GM18951 (cell line): Measurements from ENCODE around the gene SPRN.
"Not testable (repeated sequence)": the region's sequence is repeated elsewhere in the genome, so short reads cannot be mapped to it uniquely, and the experiment has no call there.

Experiments
- POLR2A ChIP-seq: IDR thresholded peaks from 4 replicates; pipeline ENCODE4 v1.6.1; 2011; ENCODE audit warnings: mild to moderate bottlenecking; ENCODE audit not compliant: insufficient read length, insufficient read depth; ENCODE audit errors: extremely low read depth
- in situ Hi-C: fragments of 300-500 bp; cut with MboI; formaldehyde crosslinking; loops from one replicate; pipeline ENCODE4 v1.12.0; 2022; ENCODE audit warnings: low sequenced_read_pairs, mixed read lengths, inconsistent platforms; ENCODE audit not compliant: unreplicated experiment

Gene SPRN

DNA sequence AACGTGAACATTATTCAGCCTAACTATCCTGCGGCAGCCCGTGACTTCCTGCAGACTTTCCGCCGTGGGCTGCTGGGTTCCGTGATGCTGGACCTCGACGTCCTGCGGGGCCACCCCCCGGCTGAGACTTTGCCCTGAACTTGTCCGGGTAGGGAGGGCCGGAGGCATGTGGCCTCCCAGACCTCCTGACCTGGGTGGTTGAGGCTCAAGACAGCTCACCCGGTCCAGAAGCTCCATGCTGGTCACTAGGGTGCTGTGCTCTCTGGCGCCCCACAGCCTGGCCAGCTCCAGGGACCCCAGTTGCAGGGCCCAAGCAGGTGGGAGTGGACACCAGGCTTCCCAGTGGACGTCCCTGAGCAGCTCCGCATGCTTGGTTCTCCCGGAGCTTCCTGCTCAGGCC lies 4.4 kb downstream of the SPRN start:
- no peak for TF ChIP-seq POLR2A
- in situ Hi-C loops = no loop called here

DNA sequence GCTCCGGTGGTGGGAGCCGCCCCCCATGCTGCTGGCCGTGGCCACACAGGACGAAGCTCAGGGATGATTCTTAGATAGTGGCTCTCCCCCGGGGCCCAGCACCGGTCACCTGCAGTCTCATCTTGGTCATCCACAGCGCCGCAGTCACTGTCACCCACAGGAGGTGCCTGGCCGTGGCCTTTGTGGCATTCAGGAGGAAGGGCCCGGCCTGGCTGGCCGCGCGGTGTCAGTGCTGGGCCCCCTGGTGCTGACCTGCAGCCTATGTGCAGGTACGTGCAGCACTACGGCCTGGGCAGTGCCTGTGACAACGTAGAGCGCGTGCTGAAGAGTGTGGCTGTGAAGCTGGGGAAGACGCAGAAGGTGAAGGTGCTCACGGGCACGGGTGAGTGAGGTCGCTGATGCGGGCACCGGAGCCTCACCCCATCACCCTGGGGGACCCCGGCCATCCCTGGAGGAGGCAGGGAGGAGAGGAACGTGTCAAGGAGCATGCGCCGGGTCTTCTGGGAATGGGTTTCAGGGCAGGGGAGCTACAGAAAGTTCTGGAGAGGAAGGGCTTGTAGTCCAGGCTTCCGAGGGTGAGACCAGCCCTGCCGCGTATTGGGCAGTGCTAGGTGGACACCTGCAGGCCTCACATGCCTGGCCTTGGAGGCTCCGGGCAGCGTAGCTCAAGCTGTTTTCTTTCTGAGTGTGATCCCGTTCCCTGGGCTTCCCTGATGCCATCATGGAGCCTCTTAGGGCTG lies 5.0 kb downstream of the SPRN start:
- no peak for TF ChIP-seq POLR2A
- in situ Hi-C loops = no loop called here

DNA sequence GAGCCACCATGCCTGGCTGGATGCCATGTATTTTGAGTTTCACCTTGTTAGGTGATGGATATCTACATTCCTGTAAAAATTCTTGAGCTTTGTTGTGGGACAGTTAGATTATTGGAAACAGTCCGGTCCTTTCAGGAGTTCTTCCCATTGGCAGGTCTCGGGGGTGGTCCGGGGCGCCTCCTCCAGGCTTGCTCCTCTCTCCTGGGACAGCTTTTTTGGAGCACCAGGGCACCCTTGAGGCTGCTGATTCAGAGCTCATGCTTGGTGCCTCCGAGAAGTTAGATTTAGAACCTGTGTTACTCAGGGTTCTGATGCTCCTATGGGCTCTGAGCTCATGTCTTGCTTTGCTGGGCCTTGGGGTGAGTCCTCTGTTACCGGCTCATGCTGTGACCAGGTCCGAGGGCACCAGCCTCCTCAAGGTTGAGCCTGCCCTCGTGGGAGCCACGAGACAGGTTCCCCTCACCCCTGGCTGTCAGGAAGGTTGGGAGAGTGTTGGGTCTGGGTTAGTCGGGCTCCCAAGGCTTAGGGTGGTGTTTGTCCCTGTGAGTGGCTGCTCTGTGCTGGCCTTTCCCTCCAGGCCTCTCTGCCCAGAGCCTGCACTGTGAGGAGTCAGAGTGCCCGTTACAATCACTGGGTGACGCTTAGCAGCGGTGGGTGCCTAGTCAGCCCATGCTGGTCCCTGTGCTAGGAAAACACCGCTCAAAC lies 6.0 kb downstream of the SPRN start:
- in situ Hi-C loops = no loop called here
- no peak for TF ChIP-seq POLR2A

- in situ Hi-C loops = no loop called here
- no peak for TF ChIP-seq POLR2A
These were observed 8.7 kb downstream of the SPRN start for GRCh38 chr10:133415752-133416151.

- in situ Hi-C loops = not testable (repeated sequence)
These were observed 10.0 kb downstream of the SPRN start for GRCh38 chr10:133414401-133414800.

DNA sequence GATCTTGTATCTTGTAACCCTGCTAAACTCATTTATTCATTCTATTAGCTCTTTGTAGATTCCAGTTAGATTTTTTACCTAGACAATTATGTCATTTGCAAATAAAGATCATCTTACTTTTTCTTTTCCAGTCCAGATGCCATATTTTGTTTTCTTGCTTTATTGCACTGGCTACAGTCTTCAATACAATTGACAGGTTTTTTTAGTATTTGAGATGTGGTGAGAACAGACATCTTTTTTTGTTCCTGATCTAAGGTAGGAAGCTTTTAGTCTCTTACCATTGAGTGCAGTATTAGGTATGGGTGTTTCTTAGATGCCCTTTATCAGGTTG lies 12.1 kb downstream of the SPRN start:
- in situ Hi-C loops = no loop called here
- no peak for TF ChIP-seq POLR2A

DNA sequence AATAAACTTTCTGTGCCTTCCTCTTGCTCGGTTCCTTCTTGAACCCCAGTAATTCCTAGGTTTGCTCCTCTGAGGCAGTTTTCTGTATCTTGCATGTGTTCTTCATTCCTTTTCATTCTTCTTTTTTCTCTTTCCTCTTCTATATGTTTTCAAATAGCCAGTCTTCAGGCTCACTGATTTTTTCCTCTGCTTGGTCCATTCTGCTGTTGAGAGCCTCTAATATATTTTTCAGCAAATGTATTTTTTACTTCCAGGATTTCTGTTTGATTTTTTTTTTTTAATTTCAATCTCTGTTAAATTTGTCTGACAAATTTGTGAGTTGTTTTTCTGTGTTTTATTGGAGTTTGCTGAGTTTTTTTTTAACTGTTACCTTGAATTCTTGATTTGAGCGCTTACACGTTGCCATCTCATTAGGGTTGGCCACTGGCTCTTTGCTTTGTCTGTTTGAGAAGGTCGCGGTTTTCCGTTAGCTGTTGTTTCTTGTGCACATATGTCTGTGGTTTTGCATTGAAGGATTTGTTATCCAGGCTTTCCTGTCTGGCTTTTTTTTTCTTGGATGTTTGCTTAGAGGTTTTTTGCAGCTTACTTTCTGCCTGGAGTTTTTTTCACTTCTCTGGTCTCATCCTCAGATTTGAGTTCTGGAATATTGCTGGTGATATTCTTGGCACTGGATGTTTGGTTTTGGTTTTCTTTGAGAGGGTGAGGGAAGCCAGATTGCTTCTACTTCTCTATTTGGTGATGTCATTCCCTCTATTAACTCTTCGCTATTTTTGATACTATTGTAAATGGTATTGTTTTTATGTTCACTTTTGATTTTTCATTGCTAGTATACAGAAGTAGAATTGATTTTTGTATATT lies 12.7 kb downstream of the SPRN start:
- no peak for TF ChIP-seq POLR2A
- in situ Hi-C loops = no loop called here

DNA sequence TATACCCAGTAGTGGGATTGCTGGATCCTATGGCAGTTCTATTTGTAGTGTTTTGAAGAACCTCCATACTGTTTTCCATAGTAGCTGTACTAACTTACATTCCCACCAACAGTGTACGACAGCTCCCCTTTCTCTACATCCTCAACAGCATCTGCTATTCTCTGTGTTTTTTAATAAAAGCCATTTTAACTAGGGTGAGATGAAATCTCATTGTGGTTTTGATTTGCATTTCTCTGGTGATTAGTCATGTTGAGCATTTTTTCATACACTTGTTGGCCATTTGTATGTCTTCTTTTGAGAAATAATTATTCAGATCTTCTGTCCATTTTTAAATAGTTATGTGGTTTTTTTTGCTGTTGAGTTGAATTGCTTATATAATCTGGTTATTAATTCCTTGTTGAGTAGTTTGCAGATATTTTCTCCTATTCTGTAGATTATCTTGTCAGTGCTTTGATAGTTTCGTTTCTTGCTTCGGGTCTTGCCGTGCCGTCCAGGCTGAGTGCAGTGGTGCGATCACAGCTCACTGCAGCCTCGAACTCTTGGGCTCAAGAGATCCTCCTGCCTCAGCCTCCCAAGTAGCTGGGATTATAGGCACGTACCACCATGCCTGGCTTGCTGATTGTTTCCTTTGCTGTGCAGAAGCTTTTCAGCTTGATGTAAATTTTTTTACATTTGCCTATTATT lies 18.4 kb downstream of the SPRN start:
- in situ Hi-C loops = no loop called here
- TF ChIP-seq POLR2A = no peak

- in situ Hi-C loops = no loop called here
- no peak for TF ChIP-seq POLR2A
These were observed 19.2 kb downstream of the SPRN start for GRCh38 chr10:133405272-133405671.

- in situ Hi-C loops = no loop called here
- TF ChIP-seq POLR2A = no peak
These were observed 20.6 kb downstream of the SPRN start for GRCh38 chr10:133403784-133404183.

- TF ChIP-seq POLR2A = no peak
These were observed 21.1 kb downstream of the SPRN start for GRCh38 chr10:133403359-133403758.

GRCh38 chr10:133401981-133402725 lies 22.3 kb downstream of the SPRN start:
- TF ChIP-seq POLR2A = no peak
- in situ Hi-C loops = no loop called here

More at GRCh38 chr10:133403359-133403758, 21.1 kb downstream of the SPRN start:
- in situ Hi-C loops = no loop called here
